ENCODE measurements around the gene CELF2. TPM values are rescaled to one million over a fixed set of nuclear protein-coding genes. Genes with fewer than 3 reads are reported as not detected.

Gene CELF2
- total RNA-seq, 3 donors from 2014 or later (not counting 1 experiment from before 2014, with no cell fraction given) = 282 to 298 (median 295) TPM

GRCh38 chr10:11157292-11158076 lies 139.8 kb downstream of the CELF2 start:
- Histone ChIP-seq H3K27ac (ENCODE audit: low read length) (peak overlapping the region; percentile 28), H3K4me1 (ENCODE audit: control insufficient read depth, insufficient read depth, low read length) (peaks cover 60% of the 10 kb centered on the region), H3K27me3 (ENCODE audit: control insufficient read depth, insufficient read depth, low read length) (no peaks in the 10 kb centered on the region), H3K9me3 (ENCODE audit: control insufficient read depth, insufficient read depth, low read length) (no peaks in the 10 kb centered on the region), H3K4me3 (ENCODE audit: low read length) (no peak overlapping the region), H3K36me3 (ENCODE audit: control insufficient read depth, insufficient read depth, low read length) (no peaks in the 10 kb centered on the region)
- Mint-ChIP-seq H3K4me3 (peak overlapping the region; percentile 65), H3K9me3 (no peaks in the 10 kb centered on the region), H3K27ac (peak overlapping the region; percentile 65 to 85), H3K4me1 (peaks cover 64 to 73% of the 10 kb centered on the region in 2 donors), H3K36me3 (no peaks in the 10 kb centered on the region), H3K27me3 (ENCODE audit: low read depth in 2 of 2) (no peaks in the 10 kb centered on the region)
- WGBS (ENCODE audit: insufficient coverage) = 51% methylated on average over 7 of the region's 8 CpGs
- TF ChIP-seq CTCF (IDR thresholded peaks at IDR 0.05) = no peak
- intact Hi-C loops (cut with micrococcal nuclease) = no loop called here
- ATAC-seq = peak in 2 of 3 donors; percentile 30 to 63
- DNase-seq = peak in 1 of 2 donors; percentile 47

- peak overlapping the region; percentile 17 for H3K4me3 Mint-ChIP-seq
- H3K9me3 Mint-ChIP-seq = no peaks in the 10 kb centered on the region
- WGBS (ENCODE audit: insufficient coverage) = 88% methylated on average over 5 of the region's 5 CpGs
- Histone ChIP-seq H3K27ac (ENCODE audit: low read length) (no peak overlapping the region), H3K4me1 (ENCODE audit: control insufficient read depth, insufficient read depth, low read length) (peaks cover 66% of the 10 kb centered on the region), H3K36me3 (ENCODE audit: control insufficient read depth, insufficient read depth, low read length) (no peaks in the 10 kb centered on the region), H3K4me3 (ENCODE audit: low read length) (no peak overlapping the region), H3K9me3 (ENCODE audit: control insufficient read depth, insufficient read depth, low read length) (no peaks in the 10 kb centered on the region), H3K27me3 (ENCODE audit: control insufficient read depth, insufficient read depth, low read length) (no peaks in the 10 kb centered on the region)
- H3K27ac Mint-ChIP-seq = peak overlapping the region; percentile 65 to 85
- DNase-seq = no peak
- ATAC-seq = no peak
- intact Hi-C loops (cut with micrococcal nuclease) = no loop called here
- TF ChIP-seq CTCF (IDR thresholded peaks at IDR 0.05) = no peak
- H3K27me3 Mint-ChIP-seq (ENCODE audit: low read depth in 2 of 2) = no peaks in the 10 kb centered on the region
- peaks cover 68 to 75% of the 10 kb centered on the region in 2 donors for H3K4me1 Mint-ChIP-seq
- H3K36me3 Mint-ChIP-seq = no peaks in the 10 kb centered on the region
Measured at GRCh38 chr10:11158080-11158479, 140.4 kb downstream of the CELF2 start.

- Histone ChIP-seq H3K9me3 (ENCODE audit: control insufficient read depth, insufficient read depth, low read length) (no peaks in the 10 kb centered on the region), H3K4me1 (ENCODE audit: control insufficient read depth, insufficient read depth, low read length) (peaks cover 72% of the 10 kb centered on the region), H3K27ac (ENCODE audit: low read length) (no peak overlapping the region), H3K4me3 (ENCODE audit: low read length) (no peak overlapping the region), H3K27me3 (ENCODE audit: control insufficient read depth, insufficient read depth, low read length) (no peaks in the 10 kb centered on the region), H3K36me3 (ENCODE audit: control insufficient read depth, insufficient read depth, low read length) (no peaks in the 10 kb centered on the region)
- intact Hi-C loops (cut with micrococcal nuclease) = no loop called here
- no peak overlapping the region for H3K4me3 Mint-ChIP-seq
- H3K27me3 Mint-ChIP-seq (ENCODE audit: low read depth in 2 of 2) = no peaks in the 10 kb centered on the region
- no peaks in the 10 kb centered on the region for H3K36me3 Mint-ChIP-seq
- TF ChIP-seq CTCF (IDR thresholded peaks at IDR 0.05) = no peak
- no peak for ATAC-seq
- WGBS (ENCODE audit: insufficient coverage) = 84% methylated on average over 8 of the region's 8 CpGs
- DNase-seq = no peak
- H3K27ac Mint-ChIP-seq = peak overlapping the region in 1 of 2 donors; percentile 60
- H3K4me1 Mint-ChIP-seq = peaks cover 78 to 80% of the 10 kb centered on the region in 2 donors
- H3K9me3 Mint-ChIP-seq = no peaks in the 10 kb centered on the region
Measured at GRCh38 chr10:11159543-11160215, 142.0 kb downstream of the CELF2 start.
